Stimulated activated CD4-positive, alpha-beta T cell treated with anti-CD3 and anti-CD28 coated beads, Interleukin-4, amount 100 ng/mL, for 24 hours (primary cell): Measurements from ENCODE around the gene HOXC6.

ENCODE experiments used
- DNase-seq: peaks from one replicate; pipeline ENCODE4 v3.0.0-alpha.2; 2020

HOXC6 gene

DNA sequence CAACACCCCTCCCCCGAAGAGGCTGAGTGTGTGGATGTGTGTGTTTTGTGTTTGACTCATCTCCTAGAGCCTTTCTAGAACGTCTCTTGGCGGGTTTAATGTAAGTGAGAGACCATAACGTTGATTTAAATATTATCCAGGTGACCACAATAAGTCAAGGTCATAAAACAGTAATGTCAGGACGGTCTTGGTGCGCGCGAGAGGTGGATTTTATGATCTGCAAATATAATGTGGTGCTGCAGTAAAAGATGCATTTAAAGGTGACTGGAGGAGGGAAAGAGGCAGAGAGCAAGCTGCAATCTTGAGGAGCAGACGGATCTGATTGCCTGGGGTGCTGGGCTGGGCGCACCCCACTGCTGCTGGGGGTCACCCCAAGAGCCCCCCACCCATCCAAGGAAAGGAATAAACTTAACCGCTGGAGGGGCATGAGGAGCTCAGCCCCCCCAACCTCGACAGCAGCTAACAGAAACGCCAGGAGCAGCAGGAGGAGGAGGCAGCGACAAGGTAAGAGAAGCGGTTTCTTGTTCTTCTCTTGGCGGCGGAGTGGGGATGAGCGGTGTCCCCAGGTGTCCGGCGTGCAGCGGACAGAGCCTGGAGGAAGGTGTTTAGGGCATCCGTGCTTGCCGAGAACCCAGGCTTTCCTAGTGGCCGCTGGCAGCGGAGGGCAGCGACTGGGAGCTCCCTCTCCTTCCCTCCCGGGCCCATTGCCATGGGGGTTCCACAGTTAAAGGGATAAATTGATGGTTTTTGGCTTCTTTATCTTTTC, 37.7 kb upstream of the HOXC6 start:
- no peak for DNase-seq

DNA sequence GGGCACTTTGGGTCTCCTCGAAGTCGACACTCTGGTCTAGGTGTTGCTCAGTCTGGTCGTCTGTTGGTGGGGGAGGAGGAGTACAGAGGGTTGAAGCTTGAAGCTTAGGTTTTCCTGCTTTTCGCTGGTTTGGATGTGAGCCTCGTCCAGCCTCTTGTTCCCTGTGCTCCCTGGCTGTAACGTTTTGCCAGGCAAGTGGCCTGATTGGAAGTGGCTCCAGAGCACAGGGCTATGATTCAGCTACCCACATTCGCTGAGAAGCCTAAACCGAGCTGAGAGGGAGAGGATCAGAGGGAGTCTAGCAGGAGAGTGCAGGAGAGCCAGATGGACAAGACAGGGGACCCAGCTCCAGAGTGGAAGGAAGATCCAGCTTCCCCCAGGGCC, 37.2 kb upstream of the HOXC6 start:
- DNase-seq, result no peak

DNA sequence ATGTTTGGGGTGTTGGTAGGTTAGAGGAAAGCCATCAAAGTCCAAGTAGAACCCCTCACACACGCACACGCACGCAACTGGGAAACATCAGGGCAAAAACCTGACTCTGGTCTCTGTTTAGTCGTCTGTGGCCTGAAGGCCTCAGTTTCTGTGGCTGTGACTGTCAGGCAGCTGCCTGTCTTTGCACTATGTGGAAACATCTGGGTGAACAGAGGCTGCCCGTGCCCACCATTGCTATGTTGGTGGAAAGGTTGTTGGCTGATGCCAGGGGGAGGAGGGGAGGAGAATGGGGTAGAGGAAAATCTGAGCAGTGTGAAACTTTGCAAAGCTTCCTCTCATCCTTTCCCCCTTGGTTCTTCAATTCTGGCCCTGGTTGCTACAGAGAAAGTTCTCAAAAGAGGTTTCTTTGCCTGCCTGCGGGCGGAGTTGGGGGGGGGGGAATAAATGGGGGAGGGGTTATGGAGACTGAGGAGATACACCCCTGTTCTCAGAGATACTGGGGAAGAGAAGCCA, 35.8 kb upstream of the HOXC6 start:
- no peak for DNase-seq

- no peak for DNase-seq
Observed at GRCh38 chr12:53993162-53994008, 34.9 kb upstream of the HOXC6 start.

- no peak for DNase-seq
Observed at GRCh38 chr12:53994009-53994263, 34.3 kb upstream of the HOXC6 start.

GRCh38 chr12:53994264-53995001, 33.8 kb upstream of the HOXC6 start:
- DNase-seq, result no peak

DNA sequence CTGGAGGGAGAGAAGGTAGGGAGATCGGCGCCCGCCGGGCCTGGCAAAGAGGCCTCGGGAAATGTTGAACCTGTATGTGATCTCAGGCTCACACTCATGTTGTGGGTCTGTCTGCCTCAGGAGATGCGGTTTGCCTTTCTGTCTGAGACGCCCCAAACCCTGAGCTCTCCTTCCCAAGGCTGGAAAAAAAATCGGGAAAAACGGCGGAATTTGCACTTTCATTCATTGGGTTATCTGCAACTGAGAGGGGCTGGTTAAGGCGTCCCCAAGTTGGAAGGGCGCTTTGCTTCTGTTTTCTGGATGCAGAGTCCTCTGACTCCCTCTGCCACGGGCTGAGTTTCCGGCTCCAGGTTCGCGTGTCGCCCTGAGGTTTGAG, 33.2 kb upstream of the HOXC6 start:
- DNase-seq, result no peak

GRCh38 chr12:53995378-53996239, 32.6 kb upstream of the HOXC6 start:
- DNase-seq, result no peak

GRCh38 chr12:53996240-53997203, 31.7 kb upstream of the HOXC6 start:
- DNase-seq, result no peak

GRCh38 chr12:53997204-53998109, 30.8 kb upstream of the HOXC6 start:
- no peak for DNase-seq

DNA sequence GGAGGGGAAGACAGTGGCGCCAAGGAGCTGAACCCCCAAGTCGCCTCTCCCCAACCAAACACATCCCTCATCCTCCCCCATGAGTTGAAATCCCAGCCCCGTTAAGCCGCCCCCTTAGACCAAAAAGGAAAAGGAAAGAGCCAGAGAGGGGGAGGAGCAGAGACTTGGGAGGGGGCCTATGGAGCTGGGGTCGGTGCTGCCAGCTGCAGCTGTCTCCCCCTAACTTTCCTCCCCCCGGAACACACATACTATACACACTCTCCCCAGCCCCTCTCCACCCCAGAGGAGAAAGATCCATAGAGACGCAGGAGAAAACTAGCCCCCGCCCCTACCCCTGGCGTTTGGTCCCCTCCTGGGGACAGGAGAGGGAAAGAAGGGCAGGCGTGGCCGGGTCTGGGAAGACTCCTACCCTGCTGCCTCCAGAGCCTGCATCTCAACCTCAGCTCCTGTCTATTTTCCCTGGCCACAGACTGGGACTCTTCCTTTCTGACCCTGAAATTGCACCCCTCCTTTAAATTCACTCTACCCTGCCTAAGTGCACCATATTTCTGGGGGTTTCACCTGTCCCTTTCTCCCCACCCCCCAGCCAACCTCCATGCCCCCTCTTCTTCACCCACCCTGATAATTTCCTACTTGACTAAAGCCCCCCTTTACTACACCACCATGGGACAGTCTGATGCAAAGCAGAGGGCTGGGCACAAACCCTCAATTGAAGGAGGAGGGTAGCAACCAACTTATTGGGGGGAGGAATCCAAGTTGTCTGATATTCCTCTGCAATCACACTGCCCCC, 29.9 kb upstream of the HOXC6 start:
- no peak for DNase-seq

DNA sequence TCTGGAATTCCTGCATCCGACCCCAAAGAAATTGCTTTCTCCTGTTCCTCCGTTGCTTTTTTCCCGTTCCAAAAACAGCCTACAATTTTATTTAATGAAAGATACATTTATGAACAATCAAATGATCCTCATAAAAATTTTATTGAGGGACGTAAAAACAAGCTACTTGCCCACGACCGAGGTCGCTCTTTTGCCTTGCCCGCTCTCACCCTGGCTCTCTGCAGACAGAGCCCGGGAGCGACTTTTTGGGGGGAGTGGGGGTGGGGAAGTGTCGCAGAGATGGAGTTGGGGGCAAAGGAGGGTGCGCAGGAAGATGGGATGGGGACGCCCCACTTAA, 29.4 kb upstream of the HOXC6 start:
- DNase-seq, result no peak

GRCh38 chr12:53999559-54000115, 28.6 kb upstream of the HOXC6 start:
- DNase-seq, result no peak

- no peak for DNase-seq
Observed at GRCh38 chr12:54000116-54001114, 27.8 kb upstream of the HOXC6 start, which contains the start of gene HOXC9. HOXC9 (plus strand) TSS chr12:54000161; CDS start chr12:54000189, 28 bp downstream.

GRCh38 chr12:54001283-54002187, 26.7 kb upstream of the HOXC6 start:
- no peak for DNase-seq

GRCh38 chr12:54002278-54002914, 25.8 kb upstream of the HOXC6 start:
- no peak for DNase-seq
